ENCODE results near the gene INTS13. TPM values are rescaled to one million over a fixed set of nuclear protein-coding genes. Genes with fewer than 3 reads are reported as not detected.

The INTS13 gene
- total and polyA plus RNA-seq, 2 donors (not counting 1 experiment from before 2014, with no cell fraction given): 9.2 to 16.2 TPM

GRCh38 chr12:26869104-26869494 is 68.7 kb downstream of the INTS13 start:
- POLR2A ChIA-PET: no interaction called here
- Histone ChIP-seq H2AFZ (ENCODE audit: insufficient read depth, low read depth, low read length, poor library complexity, severe bottlenecking) (no peak overlapping the region), H3K9me3 (ENCODE audit: control extremely low read depth in 1 of 3, control insufficient read depth in 2 of 3, insufficient read depth in 1 of 3, low read length in 2 of 3) (no peaks in the 10 kb centered on the region), H3K4me1 (ENCODE audit: control insufficient read depth in 2 of 2, insufficient read depth in 2 of 2, low read length in 2 of 2) (no peaks in the 10 kb centered on the region), H4K20me1 (ENCODE audit: control insufficient read depth, insufficient read depth, low read length, poor library complexity, severe bottlenecking) (no peaks in the 10 kb centered on the region), H3K4me2 (replicated peaks; ENCODE audit: low read depth, low read length, poor library complexity, severe bottlenecking) (no peak overlapping the region), H3K36me3 (replicated peaks in 1 of 2; ENCODE audit: control extremely low read depth in 1 of 2, control insufficient read depth in 1 of 2, extremely low read depth in 1 of 2, insufficient read depth in 2 of 2, low read length in 1 of 2) (no peaks in the 10 kb centered on the region), H3K4me3 (ENCODE audit: control extremely low read depth in 1 of 5, extremely low read depth in 1 of 5, insufficient read depth in 1 of 5, low read depth in 2 of 5, low read length in 4 of 5) (no peak overlapping the region), H3K27ac (ENCODE audit: low read length in 2 of 2) (no peak overlapping the region), H3K9ac (ENCODE audit: low read length) (no peak overlapping the region), H3K27me3 (replicated peaks in 1 of 4; ENCODE audit: control extremely low read depth in 1 of 4, control insufficient read depth in 3 of 4, insufficient read depth in 4 of 4, low read length in 3 of 4) (no peaks in the 10 kb centered on the region), H3K79me2 (ENCODE audit: control insufficient read depth, insufficient read depth, low read length) (no peaks in the 10 kb centered on the region)
- DNase-seq: no peak
- Mint-ChIP-seq H3K4me3 (no peak overlapping the region), H3K9me3 (ENCODE audit: insufficient read depth) (no peaks in the 10 kb centered on the region), H3K27ac (no peak overlapping the region), H3K27me3 (no peaks in the 10 kb centered on the region), H3K4me1 (peaks cover 8% of the 10 kb centered on the region)
- CTCF ChIA-PET: interaction anchor here (4.4 kb wide), 1 partner anchor 16 kb away, joined by 19 read pairs; no protein-coding TSS in a partner anchor
- intact Hi-C loops (cut with micrococcal nuclease): no loop called here
- WGBS (ENCODE audit: insufficient coverage): 92% methylated on average over 4 of the region's 6 CpGs
- TF ChIP-seq, protein P1, sequence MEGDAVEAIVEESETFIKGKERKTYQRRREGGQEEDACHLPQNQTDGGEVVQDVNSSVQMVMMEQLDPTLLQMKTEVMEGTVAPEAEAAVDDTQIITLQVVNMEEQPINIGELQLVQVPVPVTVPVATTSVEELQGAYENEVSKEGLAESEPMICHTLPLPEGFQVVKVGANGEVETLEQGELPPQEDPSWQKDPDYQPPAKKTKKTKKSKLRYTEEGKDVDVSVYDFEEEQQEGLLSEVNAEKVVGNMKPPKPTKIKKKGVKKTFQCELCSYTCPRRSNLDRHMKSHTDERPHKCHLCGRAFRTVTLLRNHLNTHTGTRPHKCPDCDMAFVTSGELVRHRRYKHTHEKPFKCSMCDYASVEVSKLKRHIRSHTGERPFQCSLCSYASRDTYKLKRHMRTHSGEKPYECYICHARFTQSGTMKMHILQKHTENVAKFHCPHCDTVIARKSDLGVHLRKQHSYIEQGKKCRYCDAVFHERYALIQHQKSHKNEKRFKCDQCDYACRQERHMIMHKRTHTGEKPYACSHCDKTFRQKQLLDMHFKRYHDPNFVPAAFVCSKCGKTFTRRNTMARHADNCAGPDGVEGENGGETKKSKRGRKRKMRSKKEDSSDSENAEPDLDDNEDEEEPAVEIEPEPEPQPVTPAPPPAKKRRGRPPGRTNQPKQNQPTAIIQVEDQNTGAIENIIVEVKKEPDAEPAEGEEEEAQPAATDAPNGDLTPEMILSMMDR (IDR thresholded peaks at IDR 0.05): no peak
- no peak for TF ChIP-seq EZH2 (IDR thresholded peaks at IDR 0.05; ENCODE audit: borderline replicate concordance, insufficient read depth, low read depth, low read length, poor library complexity, severe bottlenecking)
- no peak for ATAC-seq (ENCODE audit: low read depth)

DNA sequence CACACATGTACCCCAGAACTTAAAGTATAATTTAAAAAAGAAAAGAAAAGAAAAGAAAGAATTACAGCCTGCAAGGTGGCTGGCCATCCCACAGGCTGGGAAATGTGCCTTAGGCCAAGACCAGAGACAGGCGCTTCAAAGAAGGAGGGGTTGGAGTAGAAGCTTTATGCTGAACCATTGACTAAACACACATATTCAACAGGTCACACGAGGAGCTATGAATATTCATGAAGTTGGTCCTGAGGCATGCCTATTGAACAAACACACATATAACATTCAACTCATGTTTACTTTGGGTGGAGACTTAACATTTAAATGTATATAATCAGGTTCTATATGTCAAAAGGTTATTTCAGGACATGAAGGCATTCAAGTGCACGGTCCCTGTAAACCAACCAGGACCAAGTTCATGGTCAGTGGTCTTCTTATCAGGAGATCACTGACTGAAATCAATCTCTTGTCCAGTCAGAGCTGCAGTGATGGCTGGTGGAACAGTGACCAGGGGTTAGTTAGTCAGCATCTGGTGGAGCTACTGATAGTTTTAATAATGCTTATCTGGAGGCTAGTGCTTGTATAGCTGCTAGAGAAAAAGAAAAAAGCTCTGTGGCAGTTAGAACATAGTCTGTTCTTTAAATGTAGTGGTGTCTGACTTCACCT is 69.2 kb downstream of the INTS13 start:
- Histone ChIP-seq H3K4me2 (replicated peaks; ENCODE audit: low read depth, low read length, poor library complexity, severe bottlenecking) (no peak overlapping the region), H3K4me3 (ENCODE audit: control extremely low read depth in 1 of 5, extremely low read depth in 1 of 5, insufficient read depth in 1 of 5, low read depth in 2 of 5, low read length in 4 of 5) (no peak overlapping the region), H3K79me2 (ENCODE audit: control insufficient read depth, insufficient read depth, low read length) (no peaks in the 10 kb centered on the region), H3K27me3 (replicated peaks in 1 of 4; ENCODE audit: control extremely low read depth in 1 of 4, control insufficient read depth in 3 of 4, insufficient read depth in 4 of 4, low read length in 3 of 4) (no peaks in the 10 kb centered on the region), H3K36me3 (replicated peaks in 1 of 2; ENCODE audit: control extremely low read depth in 1 of 2, control insufficient read depth in 1 of 2, extremely low read depth in 1 of 2, insufficient read depth in 2 of 2, low read length in 1 of 2) (no peaks in the 10 kb centered on the region), H3K27ac (ENCODE audit: low read length in 2 of 2) (no peak overlapping the region), H3K9me3 (ENCODE audit: control extremely low read depth in 1 of 3, control insufficient read depth in 2 of 3, insufficient read depth in 1 of 3, low read length in 2 of 3) (no peaks in the 10 kb centered on the region), H2AFZ (ENCODE audit: insufficient read depth, low read depth, low read length, poor library complexity, severe bottlenecking) (no peak overlapping the region), H4K20me1 (ENCODE audit: control insufficient read depth, insufficient read depth, low read length, poor library complexity, severe bottlenecking) (no peaks in the 10 kb centered on the region), H3K4me1 (ENCODE audit: control insufficient read depth in 2 of 2, insufficient read depth in 2 of 2, low read length in 2 of 2) (no peaks in the 10 kb centered on the region), H3K9ac (ENCODE audit: low read length) (no peak overlapping the region)
- no peaks in the 10 kb centered on the region for H3K27me3 Mint-ChIP-seq
- DNase-seq (no peak), ATAC-seq (ENCODE audit: low read depth) (no peak)
- WGBS (ENCODE audit: insufficient coverage): 90% methylated on average over 1 of the region's 3 CpGs
- H3K4me1 Mint-ChIP-seq: peaks cover 8% of the 10 kb centered on the region
- H3K4me3 Mint-ChIP-seq: no peak overlapping the region
- POLR2A ChIA-PET: no interaction called here
- H3K27ac Mint-ChIP-seq: no peak overlapping the region
- TF ChIP-seq, protein P1 (IDR thresholded peaks at IDR 0.05): no peak
- no peak for TF ChIP-seq EZH2 (IDR thresholded peaks at IDR 0.05; ENCODE audit: borderline replicate concordance, insufficient read depth, low read depth, low read length, poor library complexity, severe bottlenecking)
- intact Hi-C loops (cut with micrococcal nuclease): no loop called here
- CTCF ChIA-PET: interaction anchor here (4.4 kb wide), 1 partner anchor 17 kb away, joined by 19 read pairs; no protein-coding TSS in a partner anchor
- no peaks in the 10 kb centered on the region for H3K9me3 Mint-ChIP-seq (ENCODE audit: insufficient read depth)

Measured in B cell (primary cell).